ENCODE data around the gene RNF113B. TPM values are rescaled to one million over a fixed set of nuclear protein-coding genes. Genes with fewer than 3 reads are reported as not detected.

The RNF113B gene
- total and polyA plus RNA-seq, 2 of the 13 experiments (the other 11 are each of a cell fraction or from before 2014, with no cell fraction given): not detected

- TF ChIP-seq ZNF703 (CRISPR knock-in tag; IDR thresholded peaks at IDR 0.05; ENCODE audit: borderline replicate concordance) (no peak), RXRA (CRISPR knock-in tag; IDR thresholded peaks at IDR 0.05) (peak; percentile 70; the same call in 1 of the 2 replicates), MLXIP (CRISPR knock-in tag; IDR thresholded peaks at IDR 0.05; ENCODE audit: borderline replicate concordance) (no peak), ZNF34 (CRISPR knock-in tag; IDR thresholded peaks at IDR 0.05; ENCODE audit: borderline replicate concordance) (no peak), REPIN1 (CRISPR knock-in tag; IDR thresholded peaks at IDR 0.05; ENCODE audit: borderline replicate concordance, low read depth) (peak; percentile 76; the same call in 1 of the 2 replicates), NONO (IDR thresholded peaks at IDR 0.05) (no peak), NONO (CRISPR knock-in tag; conservative IDR thresholded peaks at IDR 0.05) (no peak), SAFB2 (CRISPR knock-in tag; IDR thresholded peaks at IDR 0.05; ENCODE audit: borderline replicate concordance, low read depth) (no peak), NFRKB (IDR thresholded peaks at IDR 0.05) (no peak), BATF2 (CRISPR knock-in tag; IDR thresholded peaks at IDR 0.05) (no peak), CEBPB (IDR thresholded peaks at IDR 0.05; ENCODE audit: borderline replicate concordance, low read depth, low read length) (no peak), SNAI1 (CRISPR knock-in tag; IDR thresholded peaks at IDR 0.05; ENCODE audit: borderline replicate concordance) (no peak), ZBTB21 (CRISPR knock-in tag; IDR thresholded peaks at IDR 0.05) (no peak), ZNF766 (CRISPR knock-in tag; IDR thresholded peaks at IDR 0.05; ENCODE audit: borderline replicate concordance) (no peak), KLF16 (CRISPR knock-in tag; IDR thresholded peaks at IDR 0.05) (no peak), ZNF839 (CRISPR knock-in tag; IDR thresholded peaks at IDR 0.05; ENCODE audit: borderline replicate concordance) (no peak), ZNF616 (CRISPR knock-in tag; IDR thresholded peaks at IDR 0.05; ENCODE audit: low read depth) (no peak), NR2F6 (IDR thresholded peaks at IDR 0.05) (peak; percentile 84), NR2F6 (CRISPR knock-in tag; IDR thresholded peaks at IDR 0.05) (peak; percentile 88), ATF7 (IDR thresholded peaks at IDR 0.05) (no peak), ATF7 (CRISPR knock-in tag; IDR thresholded peaks at IDR 0.05) (peak; percentile 34; the same call in 1 of the 2 replicates), HIC2 (CRISPR knock-in tag; IDR thresholded peaks at IDR 0.05; ENCODE audit: low read depth) (peak; percentile 56; the same call in 1 of the 2 replicates), THRA (CRISPR knock-in tag; IDR thresholded peaks at IDR 0.05; ENCODE audit: borderline replicate concordance) (peak; percentile 23; the same call in 1 of the 2 replicates), FOSL2 (CRISPR knock-in tag; IDR thresholded peaks at IDR 0.05) (peak; percentile 34; the same call in 1 of the 2 replicates), IRF2 (CRISPR knock-in tag; IDR thresholded peaks at IDR 0.05) (no peak), ZNF746 (CRISPR knock-in tag; IDR thresholded peaks at IDR 0.05) (no peak)
Observed at GRCh38 chr13:98201984-98202383, 24.9 kb upstream of the RNF113B start (continued).
